NCI-H1694 treated with DMSO at 0.1 percent for 48 hours (cell line): ENCODE measurements around the gene SLITRK3.
A peak's percentile ranks its signal among the peaks of the same experiment; 100 is the strongest.
"Not testable (repeated sequence)": the region's sequence is repeated elsewhere in the genome, so short reads cannot be mapped to it uniquely, and the experiment has no call there.

ENCODE experiments used
- DNase-seq: peaks from one replicate; lab custom pipeline; 2025; lab: John Stamatoyannopoulos, UW

The SLITRK3 gene

GRCh38 chr3:165192610-165193192, 3.5 kb downstream of the SLITRK3 start:
- DNase-seq, result no peak

GRCh38 chr3:165191491-165191890, 4.7 kb downstream of the SLITRK3 start:
- no peak for DNase-seq

- no peak for DNase-seq
Observed at GRCh38 chr3:165188452-165188851, 7.7 kb downstream of the SLITRK3 start.

GRCh38 chr3:165185707-165186327, 10.4 kb downstream of the SLITRK3 start:
- peak; percentile 68 for DNase-seq

- no peak for DNase-seq
Observed at GRCh38 chr3:165181556-165181955, 14.6 kb downstream of the SLITRK3 start.

GRCh38 chr3:165170236-165170635, 25.9 kb downstream of the SLITRK3 start:
- no peak for DNase-seq

GRCh38 chr3:165169368-165169767, 26.8 kb downstream of the SLITRK3 start:
- no peak for DNase-seq

GRCh38 chr3:165162883-165163282, 33.3 kb downstream of the SLITRK3 start:
- no peak for DNase-seq

- no peak for DNase-seq
Observed at GRCh38 chr3:165159760-165160421, 36.3 kb downstream of the SLITRK3 start.

GRCh38 chr3:165158011-165158410, 38.2 kb downstream of the SLITRK3 start:
- DNase-seq, result no peak

- no peak for DNase-seq
Observed at GRCh38 chr3:165156757-165157420, 39.3 kb downstream of the SLITRK3 start.

- DNase-seq, result no peak
Observed at GRCh38 chr3:165148876-165149441, 47.2 kb downstream of the SLITRK3 start.

- no peak for DNase-seq
Observed at GRCh38 chr3:165144271-165144670, 51.9 kb downstream of the SLITRK3 start.

GRCh38 chr3:165139918-165140317, 56.3 kb downstream of the SLITRK3 start:
- DNase-seq, result not testable (repeated sequence)
